Femur (tissue), 1 donor: Measurements from ENCODE around the gene ZBTB7C.
"Not testable (repeated sequence)": the region's sequence is repeated elsewhere in the genome, so short reads cannot be mapped to it uniquely, and the experiment has no call there.

Experiments used
- DNase-seq: peaks from one replicate; pipeline ENCODE4 v3.0.0-alpha.2; 2017

ZBTB7C gene

DNA sequence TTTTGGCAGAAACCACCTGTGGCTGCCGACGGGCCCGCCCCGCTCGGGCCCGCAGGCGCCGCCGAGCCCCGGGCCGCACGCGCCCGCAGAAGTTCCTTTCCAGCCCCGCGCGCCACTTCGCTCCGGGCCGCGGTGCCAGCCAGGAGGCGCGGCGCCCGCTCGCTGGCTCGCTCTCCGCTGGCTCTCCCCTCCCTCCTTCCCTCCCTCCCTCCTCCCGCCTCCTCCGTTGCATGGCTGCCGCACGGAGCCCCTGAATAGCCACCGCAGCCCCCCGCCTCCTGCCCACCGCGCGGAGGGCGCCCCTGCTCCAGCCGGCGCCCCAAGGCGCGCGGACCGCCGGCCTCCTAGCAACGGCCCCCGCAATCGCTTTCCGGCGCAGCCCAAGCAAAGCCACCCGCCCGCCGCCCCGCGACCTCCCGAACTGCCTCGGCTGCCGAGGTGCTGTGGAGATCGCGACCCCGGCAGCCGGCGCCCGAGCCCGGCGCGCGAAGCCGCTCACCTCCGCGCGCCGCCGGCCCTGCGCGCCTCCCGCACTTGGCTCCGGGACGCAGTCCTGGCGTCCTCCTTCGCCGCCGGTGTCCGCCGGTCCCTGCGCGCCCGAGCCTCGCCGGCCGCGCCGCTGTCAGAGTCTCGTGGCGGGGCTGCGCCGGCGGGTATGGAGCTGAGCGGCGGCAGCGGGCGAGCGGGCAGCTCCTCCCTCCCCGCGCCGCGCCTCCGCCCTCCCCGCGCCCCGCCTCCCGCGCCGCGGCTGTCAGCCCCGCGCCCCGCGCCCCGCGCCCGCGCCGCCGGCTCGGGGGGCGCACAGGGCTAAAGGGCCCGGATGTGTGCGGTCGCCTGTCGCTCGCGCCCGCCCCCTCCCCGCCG, at the start of gene ZBTB7C:
ZBTB7C (minus strand) TSS at position 657 of the 864 bp plus-strand sequence.
- DNase-seq, result no peak

DNA sequence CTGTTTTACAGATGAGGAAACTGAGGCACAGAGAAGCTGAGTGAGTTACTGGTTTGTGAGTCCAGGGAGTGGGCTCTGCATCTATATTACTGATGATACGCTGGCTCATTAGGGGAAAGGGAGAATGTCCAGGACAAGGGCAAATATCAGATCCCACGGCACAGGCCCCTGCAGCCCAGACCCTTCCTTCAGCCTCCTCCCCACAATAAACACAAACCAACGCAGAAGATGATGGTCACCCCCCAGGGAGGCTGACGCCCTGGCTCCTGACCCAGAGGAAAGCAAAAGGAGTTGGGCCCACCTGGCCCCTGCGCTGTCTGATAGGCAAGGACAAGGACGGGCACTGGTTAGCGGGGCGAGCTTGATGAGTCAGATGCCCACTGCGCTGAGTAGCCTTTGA, 47.7 kb upstream of the ZBTB7C start:
- no peak for DNase-seq

DNA sequence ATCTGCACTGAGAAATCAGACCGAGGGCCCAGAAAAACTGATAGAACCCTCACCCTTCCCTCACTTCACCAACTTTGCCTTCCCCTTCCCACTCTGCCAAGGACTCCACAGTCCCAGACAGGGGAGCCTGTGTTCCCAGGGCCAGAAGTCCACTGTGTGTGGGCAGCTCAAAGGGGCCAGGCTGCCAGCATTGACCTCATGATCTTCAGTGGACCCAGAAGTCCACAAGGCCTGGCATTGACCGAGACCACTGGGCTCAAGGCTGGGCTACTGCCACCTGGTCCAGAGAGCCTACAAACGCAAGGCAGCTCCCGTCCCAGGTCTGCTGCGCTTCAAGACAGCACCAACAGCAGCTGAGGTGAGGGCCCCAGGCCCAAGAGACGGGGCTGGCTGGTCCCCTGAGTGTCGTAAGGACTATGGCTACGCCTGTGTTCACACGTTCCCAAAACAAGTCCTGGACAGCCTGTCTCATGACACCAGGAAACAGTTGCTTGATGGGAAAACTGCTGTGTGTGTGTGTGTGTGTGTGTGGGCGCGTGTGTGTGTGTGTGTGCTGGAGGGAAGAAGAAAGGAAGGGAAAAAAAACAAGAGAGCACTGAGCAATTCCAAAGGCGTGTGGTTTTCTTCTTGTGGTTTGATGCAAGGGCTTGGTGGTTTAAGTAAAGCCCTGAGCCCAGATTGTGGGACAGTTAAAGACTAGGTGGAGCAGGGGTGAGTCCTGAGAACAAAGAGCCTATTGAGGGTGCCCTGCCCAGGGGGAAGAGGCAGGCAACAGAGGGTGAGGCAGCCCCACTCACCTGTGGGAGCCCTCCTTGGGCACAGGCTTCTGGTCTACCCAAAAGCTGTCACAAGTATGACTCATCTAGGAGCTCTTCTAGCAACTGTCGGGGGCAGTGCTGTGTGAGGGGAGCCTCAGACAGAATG, 46.6 kb upstream of the ZBTB7C start:
- DNase-seq, result peak; percentile 79

DNA sequence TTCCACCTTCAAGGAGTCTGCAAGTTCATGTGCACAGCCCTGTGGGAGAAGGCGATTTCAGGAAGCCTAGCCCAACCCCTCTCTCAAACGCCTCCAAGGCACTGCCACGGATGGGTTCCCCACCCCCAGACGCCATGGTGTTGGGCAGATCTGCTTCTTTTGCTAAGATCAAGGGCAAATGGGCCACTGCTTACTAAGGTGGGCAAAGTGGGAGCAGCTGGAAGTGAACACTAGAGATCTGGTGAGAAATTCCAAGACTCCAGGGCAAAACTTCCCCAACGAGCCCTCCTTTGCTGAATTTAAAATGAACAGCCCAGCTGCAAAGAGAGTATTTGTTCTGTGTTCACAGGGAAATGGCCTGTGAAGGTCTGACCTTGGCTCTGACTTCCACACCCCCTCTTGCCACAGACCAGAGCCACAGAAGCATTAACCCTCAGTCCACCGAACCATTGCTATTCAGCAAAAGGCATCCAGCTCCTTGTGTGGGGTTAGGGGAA, 45.1 kb upstream of the ZBTB7C start:
- no peak for DNase-seq

DNA sequence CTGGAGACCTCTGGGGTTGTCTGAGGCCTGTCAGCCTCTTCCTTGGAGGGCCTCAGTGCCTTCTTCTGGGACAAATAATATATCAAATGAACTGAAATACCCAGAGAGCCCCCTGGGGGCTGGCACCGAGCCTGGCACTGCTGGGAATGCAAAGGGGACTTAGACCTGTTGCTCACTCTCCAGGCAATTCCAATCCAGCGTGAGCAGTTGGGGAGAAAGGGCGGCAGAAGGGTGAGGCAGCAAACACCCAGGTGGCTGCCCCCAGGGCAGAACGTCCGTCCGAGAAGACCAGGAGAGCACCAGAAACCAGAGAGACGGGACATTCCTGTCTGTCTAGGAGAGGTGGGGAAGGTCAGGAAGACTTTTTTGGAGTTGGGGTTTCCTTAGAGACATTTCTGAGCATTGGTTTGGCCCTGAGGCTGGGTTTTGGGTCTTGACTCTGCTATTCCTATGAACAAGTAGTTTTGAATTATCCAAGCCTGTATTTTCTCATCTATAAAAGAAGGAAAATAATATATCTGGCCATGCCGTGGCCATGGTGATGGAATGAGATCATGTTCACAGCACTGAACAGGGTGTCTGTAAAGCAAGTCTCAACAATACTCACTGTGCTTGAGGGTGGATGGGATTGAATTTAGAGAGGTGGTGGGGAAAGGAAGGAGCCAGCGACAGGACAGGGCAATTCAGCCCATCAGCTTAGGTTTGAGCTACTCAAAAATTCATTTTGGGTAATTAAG, 44.3 kb upstream of the ZBTB7C start:
- peak; percentile 67 for DNase-seq

DNA sequence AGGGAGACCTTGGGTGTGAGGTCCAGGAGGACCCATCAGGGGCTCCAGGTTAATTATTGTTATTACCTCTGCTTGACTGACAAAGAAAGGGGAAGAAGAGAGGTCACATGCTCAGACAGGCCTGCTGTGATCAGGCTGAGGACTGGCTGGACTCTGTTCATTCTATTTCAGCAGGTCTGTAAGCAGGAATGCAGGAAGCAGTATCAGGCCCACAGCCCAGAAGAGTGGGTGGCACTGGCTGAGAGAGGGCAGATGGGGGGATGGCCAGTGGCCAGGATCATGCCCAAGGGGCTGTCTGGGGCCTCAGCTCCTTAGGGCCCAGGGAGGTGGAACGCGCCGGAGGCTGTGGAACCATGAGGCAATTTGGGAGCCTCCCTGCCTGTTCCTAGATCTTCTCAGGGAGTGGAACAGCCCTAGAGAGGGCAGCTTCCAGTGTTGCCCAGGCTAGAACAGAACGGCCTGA, 43.7 kb upstream of the ZBTB7C start:
- DNase-seq, result no peak

DNA sequence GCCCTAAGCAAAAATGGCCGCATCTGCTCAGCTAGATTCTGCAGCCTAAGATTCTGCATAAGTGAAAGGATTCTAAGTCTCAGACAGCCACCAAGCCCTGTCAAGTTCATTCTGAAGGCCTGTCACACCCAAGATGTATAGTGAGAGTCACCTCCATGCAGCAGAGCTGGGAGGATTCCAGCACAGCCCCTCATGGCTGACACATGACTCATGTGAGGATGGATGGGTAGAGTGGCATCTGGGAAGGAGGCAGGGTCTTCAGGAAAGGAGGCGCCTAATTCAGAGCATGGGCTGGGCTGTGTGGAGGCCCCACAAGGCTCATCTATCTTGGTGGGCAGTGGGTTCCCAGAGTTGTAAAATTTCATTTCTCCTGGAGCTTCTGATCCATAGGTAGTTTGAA, 41.5 kb upstream of the ZBTB7C start:
- no peak for DNase-seq

DNA sequence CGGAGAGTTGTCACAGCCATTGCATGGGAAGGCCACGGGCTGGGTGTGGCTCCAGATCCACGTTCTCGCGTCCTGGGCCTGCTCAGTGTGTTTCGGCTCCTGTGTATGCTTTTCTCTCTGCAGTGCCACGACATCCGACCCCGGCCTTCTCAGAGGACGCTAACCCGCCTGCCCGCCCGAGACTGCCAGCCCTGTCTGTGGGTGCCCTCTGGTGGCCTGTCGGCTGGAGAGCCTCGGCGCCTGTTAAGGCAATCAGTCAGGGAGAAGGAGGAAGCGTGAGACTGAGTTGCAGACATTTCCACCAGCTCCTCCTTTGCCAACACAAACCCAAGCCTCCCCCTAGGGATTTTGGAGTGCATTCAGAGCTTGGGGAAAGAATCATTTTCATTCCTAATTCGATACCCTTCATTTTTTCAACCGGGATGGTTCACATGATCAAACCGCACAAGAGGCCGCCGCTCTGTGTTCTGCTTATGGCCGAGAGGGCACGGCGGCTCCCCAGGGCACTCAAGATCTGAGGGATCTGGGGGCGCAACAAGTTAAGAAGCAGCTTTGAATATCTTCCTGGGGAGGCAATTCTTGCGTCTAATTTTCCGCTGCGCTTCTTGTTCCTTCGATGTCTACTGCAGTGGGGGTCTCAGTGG, 37.5 kb upstream of the ZBTB7C start:
- peak; percentile 92 for DNase-seq

DNA sequence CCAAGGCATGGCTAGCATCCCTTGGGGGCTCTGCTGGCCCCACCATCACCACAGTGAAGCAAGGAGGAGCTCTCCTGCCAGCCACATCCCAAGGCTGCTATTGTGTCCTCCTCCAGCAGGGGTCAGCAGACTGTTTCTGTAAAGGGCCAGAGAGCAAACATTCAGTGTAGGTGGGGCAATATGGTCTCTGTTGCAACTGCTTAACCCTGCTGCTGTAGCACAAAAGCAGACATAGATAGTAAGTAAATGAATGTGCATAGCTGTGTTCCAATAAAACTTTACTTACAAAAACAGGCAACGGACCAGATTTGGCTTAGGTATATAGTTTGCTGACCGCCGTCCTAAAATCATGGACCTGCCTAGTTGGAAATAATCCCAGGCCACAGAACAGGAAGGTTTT, 36.4 kb upstream of the ZBTB7C start:
- peak; percentile 73 for DNase-seq

DNA sequence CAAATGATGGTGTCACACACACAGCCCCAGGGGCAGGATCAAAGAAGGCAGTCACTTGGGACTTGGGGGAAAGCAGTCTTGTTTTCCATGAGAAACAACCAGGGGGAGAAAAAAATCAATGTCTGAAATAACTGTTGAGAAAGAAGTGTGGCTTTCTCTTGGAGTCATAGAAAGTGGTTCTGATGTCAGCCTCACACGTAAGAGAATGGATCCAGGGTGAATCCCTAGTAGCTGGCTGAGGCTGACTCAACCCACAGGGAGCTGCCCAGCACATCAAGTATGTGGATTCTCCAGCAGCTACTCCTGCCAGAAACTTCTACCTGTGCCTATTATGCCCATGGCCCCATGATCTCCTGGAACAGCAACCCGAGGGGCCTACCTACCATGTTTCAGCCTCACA, 33.6 kb upstream of the ZBTB7C start:
- no peak for DNase-seq

DNA sequence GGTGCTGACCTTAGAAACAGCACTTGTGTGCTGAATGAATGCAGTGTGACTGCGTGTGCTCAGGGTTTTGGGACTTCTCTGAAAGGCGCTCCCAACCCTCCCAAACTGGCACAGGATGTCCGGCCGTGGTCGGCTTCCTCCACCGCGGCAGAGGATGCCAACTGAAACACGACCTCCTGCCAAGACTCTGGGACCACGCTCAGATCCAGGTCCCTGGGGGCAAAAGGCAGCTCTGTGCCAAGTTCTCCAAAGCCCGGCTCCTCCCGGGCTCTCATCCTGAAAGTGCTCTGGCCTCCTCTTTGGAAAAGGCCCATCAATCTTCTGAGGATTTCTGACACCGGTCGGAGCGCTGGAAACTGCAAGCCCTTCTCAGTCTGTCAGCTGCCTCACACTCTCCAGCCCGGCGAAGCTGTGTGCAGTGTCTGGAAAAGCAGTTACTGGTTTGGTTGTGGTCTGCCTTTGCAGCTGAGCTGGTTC, 32.3 kb upstream of the ZBTB7C start:
- DNase-seq, result peak; percentile 87

DNA sequence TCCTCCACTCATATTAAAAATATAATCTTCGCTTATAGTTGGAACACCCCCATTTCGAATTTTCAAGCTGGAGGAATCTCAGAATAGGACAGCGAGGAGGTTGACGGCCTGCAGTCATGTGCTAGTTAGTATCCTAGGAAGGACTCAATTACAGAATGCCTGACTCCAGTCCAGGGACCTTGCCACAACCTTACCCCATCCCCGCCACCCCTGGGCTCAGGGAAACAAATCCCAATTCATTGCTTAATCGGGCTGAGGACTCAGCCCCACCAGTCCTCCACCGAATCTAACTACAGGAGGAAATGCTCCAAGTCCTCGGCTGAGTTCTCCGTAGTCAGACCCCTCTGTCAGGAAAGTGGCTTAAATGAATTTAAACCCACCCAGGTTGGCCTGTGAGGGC, 31.7 kb upstream of the ZBTB7C start:
- DNase-seq, result no peak

DNA sequence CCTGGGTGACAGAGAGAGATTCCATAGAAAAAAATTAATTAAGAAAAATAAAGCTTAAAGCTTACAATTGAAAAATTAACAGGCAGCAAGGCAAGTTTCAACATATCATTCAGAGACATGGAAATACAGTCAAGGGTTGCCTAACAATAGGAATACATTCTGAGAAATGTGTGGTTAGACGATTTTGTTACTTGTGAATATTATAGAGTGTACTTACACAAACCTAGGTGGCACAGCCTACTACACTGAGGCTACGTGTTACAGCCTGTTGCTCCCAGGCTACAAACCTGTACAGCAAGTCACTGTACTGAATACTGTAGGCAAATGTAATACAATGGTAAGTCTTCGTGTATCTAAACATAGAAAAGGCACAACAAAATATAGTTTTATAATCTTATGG, 27.7 kb upstream of the ZBTB7C start:
- no peak for DNase-seq

DNA sequence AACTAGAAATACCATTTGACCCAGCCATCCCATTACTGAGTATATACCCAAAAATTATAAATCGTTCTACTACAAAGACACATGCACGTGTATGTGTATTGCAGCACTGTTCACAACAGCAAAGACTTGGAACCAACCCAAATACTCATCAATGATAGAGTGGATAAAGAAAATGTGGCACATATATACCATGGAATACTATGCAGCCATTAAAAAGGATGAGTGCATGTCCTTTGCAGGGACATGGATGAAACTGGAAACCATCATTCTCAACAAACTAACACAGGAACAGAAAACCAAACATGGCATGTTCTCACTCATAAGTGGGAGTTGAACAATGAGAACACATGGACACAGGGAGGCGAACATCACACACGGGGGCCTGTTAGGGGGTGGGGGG, 25.2 kb upstream of the ZBTB7C start:
- DNase-seq, result not testable (repeated sequence)

DNA sequence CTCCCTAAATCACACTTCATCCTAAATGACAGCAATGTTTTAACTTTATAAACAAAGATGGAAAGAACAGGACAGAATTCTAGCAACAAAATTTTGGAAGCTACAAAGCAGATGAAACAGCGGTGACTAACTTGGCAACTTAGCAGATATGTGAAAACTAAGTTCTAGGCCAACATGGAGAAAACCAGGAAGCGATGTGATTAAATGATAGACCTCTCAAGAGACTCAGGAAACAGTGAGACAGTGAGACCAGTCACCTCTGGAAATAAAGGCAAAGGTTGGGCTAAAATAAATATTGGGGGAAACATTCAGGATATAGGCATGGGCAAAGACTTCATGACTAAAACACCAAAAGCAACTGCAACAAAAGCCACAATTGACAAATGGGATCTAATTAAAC, 24.4 kb upstream of the ZBTB7C start:
- no peak for DNase-seq

DNA sequence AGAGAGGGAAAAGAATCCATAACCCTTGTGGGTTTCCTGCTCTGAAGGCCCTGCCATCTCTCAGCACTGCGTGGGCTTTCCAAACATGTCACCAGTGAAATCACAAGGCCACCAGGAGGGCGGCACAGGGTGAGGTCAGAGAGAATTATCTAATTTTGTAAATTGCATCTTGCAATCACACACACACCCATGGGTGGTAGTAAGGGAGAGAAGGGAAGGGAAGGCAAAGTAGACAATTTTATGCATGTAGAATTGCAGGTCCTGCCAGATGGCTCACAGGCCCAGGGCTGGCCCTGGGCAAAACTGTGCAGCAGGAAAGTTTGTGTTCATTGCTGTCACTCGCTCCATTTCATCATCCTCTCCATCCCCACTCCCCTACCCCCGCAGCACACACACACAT, 21.0 kb upstream of the ZBTB7C start:
- no peak for DNase-seq

DNA sequence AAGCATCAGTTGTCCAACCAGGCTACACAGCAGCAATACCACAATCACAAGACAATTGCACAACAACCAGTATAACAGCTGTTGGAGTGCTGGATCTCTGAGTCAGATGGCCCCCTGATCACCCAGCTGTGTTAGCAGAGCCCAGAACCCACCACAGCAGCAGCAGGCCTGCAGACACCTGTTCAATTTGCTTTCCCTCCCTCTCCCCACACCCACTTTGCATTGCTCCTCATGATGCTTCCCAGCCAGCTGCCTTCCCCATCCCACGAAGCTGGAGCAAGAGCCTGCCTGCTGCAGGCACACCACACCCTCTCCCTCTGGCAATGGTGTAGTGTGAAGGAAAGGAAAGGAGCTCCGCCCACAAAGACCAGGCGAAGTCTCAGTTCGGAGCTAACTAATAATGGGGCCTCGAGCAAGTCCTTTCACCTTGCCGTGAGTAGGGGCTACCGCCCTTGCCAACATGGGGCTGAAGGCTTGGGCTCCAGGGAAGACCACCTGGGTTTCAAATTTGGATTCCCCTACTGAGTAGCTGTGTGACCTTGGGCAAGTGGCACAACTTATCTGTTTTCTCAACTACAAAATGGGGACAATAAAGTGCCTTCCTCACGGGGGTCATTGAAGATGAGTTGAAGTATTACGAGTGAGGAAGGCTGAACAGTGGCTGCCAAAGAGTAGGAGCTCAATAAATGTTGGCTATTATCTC, 19.4 kb upstream of the ZBTB7C start:
- no peak for DNase-seq

DNA sequence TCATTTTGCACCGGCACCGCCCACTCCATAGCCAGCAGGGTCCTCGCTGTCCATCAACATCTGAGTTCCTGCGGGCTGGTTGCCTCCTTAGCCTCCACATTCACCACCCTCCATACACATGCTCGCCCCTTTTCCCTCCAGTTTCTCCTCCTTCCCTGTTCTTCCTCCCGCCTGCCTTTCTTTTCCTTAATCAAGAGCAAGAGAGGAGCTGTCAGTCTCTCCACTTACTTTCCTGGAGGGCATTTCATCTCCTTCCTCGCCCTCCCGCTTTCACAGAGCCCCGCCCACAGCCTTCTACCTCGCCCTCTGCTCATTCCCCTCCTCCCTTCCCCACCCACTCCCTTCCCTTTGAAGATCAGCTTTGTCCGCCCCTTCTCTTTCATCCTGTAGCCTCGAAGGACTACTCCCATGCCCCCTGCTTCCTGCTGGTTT, 13.8 kb upstream of the ZBTB7C start:
- no peak for DNase-seq

DNA sequence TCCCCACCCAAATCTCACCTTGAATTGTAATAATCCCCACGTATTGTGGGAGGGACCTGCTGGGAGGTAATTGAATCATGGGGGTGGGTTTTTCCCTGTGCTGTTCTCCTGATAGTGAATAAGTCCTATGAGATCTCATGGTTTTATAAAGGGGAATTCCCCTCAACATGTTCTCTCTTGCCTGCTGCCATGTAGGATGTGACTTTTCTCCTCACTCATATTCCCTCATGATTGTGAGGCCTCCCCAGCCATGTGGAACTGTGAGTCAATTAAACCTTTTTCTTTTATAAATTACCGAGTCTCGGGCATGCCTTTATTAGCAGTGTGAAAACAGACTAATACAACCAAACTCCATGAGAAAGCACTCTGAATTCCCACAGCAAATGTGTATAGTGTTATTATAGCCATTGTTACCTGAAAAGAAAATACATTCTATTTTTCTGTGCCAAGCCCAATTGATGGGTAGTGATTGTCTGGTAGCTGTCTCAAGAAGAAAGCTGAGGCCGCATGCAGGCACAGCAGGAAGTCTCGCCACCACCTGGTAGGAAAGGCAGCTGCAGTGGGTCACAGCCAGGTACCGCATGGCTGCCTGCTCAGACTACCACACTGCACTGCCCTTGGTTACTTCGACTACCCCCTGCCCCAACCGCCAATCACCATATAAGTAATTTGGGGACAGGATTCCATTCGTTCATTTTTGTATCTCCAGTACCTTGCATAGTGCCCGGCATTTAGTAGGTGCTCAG, 10.3 kb upstream of the ZBTB7C start:
- DNase-seq, result no peak

DNA sequence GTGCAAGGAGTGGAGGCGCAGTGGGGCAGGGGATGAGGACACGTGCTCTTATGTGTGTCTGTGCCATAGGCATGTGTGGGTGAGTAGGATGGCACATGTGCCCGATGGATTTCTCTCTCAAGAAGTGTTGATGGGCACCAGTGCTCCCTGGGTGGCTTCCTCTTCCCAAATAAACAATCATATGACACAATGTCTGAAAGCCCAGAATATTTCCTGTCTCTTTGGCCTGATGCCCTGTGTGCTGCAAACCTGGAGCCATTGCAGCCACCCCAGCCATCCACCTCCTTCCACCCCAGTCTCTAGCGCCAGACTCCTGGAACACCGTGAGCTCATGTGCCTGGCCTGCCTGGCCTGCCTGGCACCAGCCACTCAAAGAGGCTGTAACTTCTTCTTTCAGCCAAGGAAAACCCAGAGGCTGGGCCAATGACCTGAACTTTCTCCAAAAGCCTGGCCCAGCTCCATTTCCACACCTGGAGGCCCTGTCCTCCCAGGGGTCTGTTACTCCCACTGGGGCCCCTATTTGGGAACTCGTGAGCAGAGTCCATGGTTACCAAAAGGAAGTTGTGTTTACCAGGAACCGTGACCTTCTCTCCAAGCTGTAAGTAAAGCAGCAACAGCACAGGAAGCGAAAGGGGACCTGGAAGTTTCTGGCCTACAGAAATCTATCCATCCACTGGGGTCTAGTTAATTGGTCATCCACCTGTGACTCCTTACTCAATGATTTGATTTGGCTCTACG, 9.5 kb upstream of the ZBTB7C start:
- DNase-seq, result no peak
